CD14-positive monocyte (primary cell): ENCODE measurements around the gene EAF2. TPM values are rescaled to one million over a fixed set of nuclear protein-coding genes. Genes with fewer than 3 reads are reported as not detected.

Experiments
- DNase-seq, 3 donors: peaks; one replicate each; pipeline ENCODE4 v3.0.0-alpha.2; 2011 to 2022
- H2AFZ ChIP-seq: 2 replicates; pipeline ENCODE4 v1.6.0; 2012; ENCODE audit warnings: mild to moderate bottlenecking, low read depth, low read length, inconsistent platforms; ENCODE audit not compliant: insufficient read depth, poor library complexity, severe bottlenecking
- H3K27ac ChIP-seq, 2 donors: 1 replicate in 1 of 2; 2 replicates in 1 of 2; pipeline ENCODE4 v1.5.1; 2012 to 2013; ENCODE audit warnings: low read length in 2 of 2, control low read depth in 1 of 2, inconsistent platforms in 1 of 2, low read depth in 1 of 2, mild to moderate bottlenecking in 1 of 2
- H3K27me3 ChIP-seq, 2 donors: one replicate each; pipeline versions ENCODE4 v1.6.0 to v1.6.1; 2011 to 2013; ENCODE audit warnings: low read length in 2 of 2; ENCODE audit not compliant: control insufficient read depth in 2 of 2, insufficient read depth in 2 of 2
- H3K36me3 ChIP-seq, 2 donors: replicated peaks in 1 of 2; 1 replicate in 1 of 2; 2 replicates in 1 of 2; pipeline versions ENCODE4 v1.5.1 to v1.6.1; 2012 to 2013; ENCODE audit warnings: low read length in 2 of 2, control low read depth in 1 of 2, inconsistent platforms in 1 of 2, mild to moderate bottlenecking in 1 of 2; ENCODE audit not compliant: insufficient read depth in 2 of 2, control insufficient read depth in 1 of 2
- H3K4me1 ChIP-seq, 2 donors: 1 replicate in 1 of 2; 2 replicates in 1 of 2; pipeline versions ENCODE4 v1.5.1 to v1.6.1; 2012 to 2013; ENCODE audit warnings: low read length in 2 of 2, control low read depth in 1 of 2, inconsistent platforms in 1 of 2, mild to moderate bottlenecking in 1 of 2, moderate library complexity in 1 of 2; ENCODE audit not compliant: insufficient read depth in 2 of 2, control insufficient read depth in 1 of 2
- H3K4me2 ChIP-seq: replicated peaks from 2 replicates; pipeline ENCODE3; 2012; ENCODE audit warnings: low read length, moderate library complexity, mild to moderate bottlenecking; ENCODE audit not compliant: poor library complexity, severe bottlenecking; ENCODE audit errors: extremely low read depth
- H3K4me3 ChIP-seq, 3 experiments: fragments of 200-600 bp in 1 of 3; sonication (generic) in 1 of 3; replicated peaks in 1 of 3; 1 replicate in 2 of 3; 2 replicates in 1 of 3; pipeline ENCODE4 v1.5.1; 2011 to 2013; ENCODE audit warnings: low read length in 3 of 3, mild to moderate bottlenecking in 3 of 3, control low read depth in 2 of 3, low read depth in 2 of 3, inconsistent platforms in 1 of 3, moderate library complexity in 1 of 3
- H3K79me2 ChIP-seq: 2 replicates; pipeline ENCODE4 v1.6.0; 2012; ENCODE audit warnings: mild to moderate bottlenecking, control low read depth, inconsistent platforms, low read length, moderate library complexity; ENCODE audit not compliant: insufficient read depth
- H3K9ac ChIP-seq: 2 replicates; pipeline ENCODE4 v1.6.0; 2017; ENCODE audit warnings: low read length, mild to moderate bottlenecking; ENCODE audit not compliant: insufficient read depth, poor library complexity, severe bottlenecking
- H3K9me3 ChIP-seq, 2 donors: replicated peaks in 1 of 2; 1 replicate in 1 of 2; 2 replicates in 1 of 2; pipeline versions ENCODE4 v1.5.1 to v1.6.1; 2012 to 2013; ENCODE audit warnings: low read length in 2 of 2, control low read depth in 1 of 2; ENCODE audit not compliant: control insufficient read depth in 1 of 2, insufficient read depth in 1 of 2
- H4K20me1 ChIP-seq: 2 replicates; pipeline ENCODE4 v1.6.0; 2012; ENCODE audit warnings: mild to moderate bottlenecking, low read length, control low read depth, moderate library complexity; ENCODE audit not compliant: insufficient read depth
- H3K27ac Mint-ChIP-seq, 7 donors: one replicate each; pipeline ENCODE4 v1.8.0; 2020; ENCODE audit warnings: mild to moderate bottlenecking in 7 of 7, mixed read lengths in 7 of 7, moderate library complexity in 6 of 7, inconsistent platforms in 2 of 7
- H3K27me3 Mint-ChIP-seq, 3 donors: one replicate each; pipeline ENCODE4 v1.8.0; 2021 to 2022; ENCODE audit warnings: low read depth in 3 of 3, mild to moderate bottlenecking in 3 of 3, mixed read lengths in 3 of 3, moderate library complexity in 3 of 3, inconsistent platforms in 1 of 3
- H3K36me3 Mint-ChIP-seq, 2 donors: one replicate each; pipeline ENCODE4 v1.8.0; 2020; ENCODE audit warnings: mixed read lengths in 2 of 2, inconsistent platforms in 1 of 2, mild to moderate bottlenecking in 1 of 2
- H3K4me1 Mint-ChIP-seq: one replicate; pipeline ENCODE4 v1.8.0; 2020; ENCODE audit warnings: mild to moderate bottlenecking, mixed read lengths
- H3K4me3 Mint-ChIP-seq, 2 donors: one replicate each; pipeline ENCODE4 v1.8.0; 2020; ENCODE audit warnings: mild to moderate bottlenecking in 2 of 2, mixed read lengths in 2 of 2, moderate library complexity in 1 of 2
- H3K9me3 Mint-ChIP-seq, 7 donors: one replicate each; pipeline ENCODE4 v1.8.0; 2020 to 2022; ENCODE audit warnings: mixed read lengths in 7 of 7, mild to moderate bottlenecking in 6 of 7, moderate library complexity in 6 of 7, inconsistent platforms in 2 of 7
- CTCF ChIP-seq: fragments of 200-600 bp; IDR thresholded peaks from one replicate; pipeline ENCODE4 v1.8.0; 2022; ENCODE audit warnings: antibody characterized with exemption, mild to moderate bottlenecking
- WGBS: methylation state at CpG from one replicate; pipeline ENCODE4 v1.1.5; 2013; ENCODE audit warnings: missing lambda C conversion rate; ENCODE audit not compliant: insufficient coverage; 5-methylcytosine and 5-hydroxymethylcytosine counted together
- intact Hi-C, 2 donors: fragments of 100-400 bp; cut with micrococcal nuclease; formaldehyde crosslinking; loops; one replicate each; pipeline versions ENCODE4 v1.15.0 to v1.15.1; 2023
- polyA plus RNA-seq, 3 donors: library from polyadenylated mRNA; depleted of rRNA in 1 of 3; unstranded in 2 of 3; stranded (reverse) in 1 of 3; fragments of 300-500 nt in 2 of 3; fragments of >200 nt in 1 of 3; fragmentation: Illumina TruSeq in 2 of 3; gene quantifications; 1 replicate in 2 of 3; 2 replicates in 1 of 3; pipeline ENCODE4 v1.2.3, GENCODE V29; 2012 to 2021

Gene EAF2
- polyA plus RNA-seq, 3 donors = 31.5 to 91.6 (median 75.7) TPM

- H3K27ac ChIP-seq = no peak overlapping the region
- no peaks in the 10 kb centered on the region for H3K9me3 ChIP-seq
- no peaks in the 10 kb centered on the region for H3K4me1 ChIP-seq
- Mint-ChIP-seq H3K4me3 (no peak overlapping the region), H3K9me3 (peaks cover 0 to 3% (median 0%) of the 10 kb centered on the region in 7 donors), H3K36me3 (peaks cover 34 to 38% of the 10 kb centered on the region in 2 donors), H3K27ac (no peak overlapping the region), H3K27me3 (no peaks in the 10 kb centered on the region), H3K4me1 (no peaks in the 10 kb centered on the region)
- H3K27me3 ChIP-seq = no peaks in the 10 kb centered on the region
- no peak overlapping the region for H2AFZ ChIP-seq
- H3K79me2 ChIP-seq = no peaks in the 10 kb centered on the region
- H3K4me3 ChIP-seq = no peak overlapping the region
- no peak for TF ChIP-seq CTCF
- no peak for DNase-seq
- no CpG with 5 or more reads among the region's 1 CpG for WGBS
- H3K9ac ChIP-seq = no peak overlapping the region
- H4K20me1 ChIP-seq = no peaks in the 10 kb centered on the region
- intact Hi-C loops = no loop called here
- peaks cover 35 to 70% of the 10 kb centered on the region in 2 donors for H3K36me3 ChIP-seq
- no peak overlapping the region for H3K4me2 ChIP-seq
These were observed 38.0 kb upstream of the EAF2 start for GRCh38 chr3:121796970-121797369.

- peaks cover 37 to 42% of the 10 kb centered on the region in 2 donors for H3K36me3 Mint-ChIP-seq
- H3K27me3 Mint-ChIP-seq = no peaks in the 10 kb centered on the region
- no peak overlapping the region for H3K4me2 ChIP-seq
- H3K9ac ChIP-seq = no peak overlapping the region
- no peak for DNase-seq
- H2AFZ ChIP-seq = no peak overlapping the region
- TF ChIP-seq CTCF = no peak
- no peaks in the 10 kb centered on the region for H3K4me1 ChIP-seq
- H3K4me3 ChIP-seq = no peak overlapping the region
- peaks cover 22 to 55% of the 10 kb centered on the region in 2 donors for H3K36me3 ChIP-seq
- H3K4me1 Mint-ChIP-seq = peaks cover 5% of the 10 kb centered on the region
- no peak overlapping the region for H3K27ac Mint-ChIP-seq
- no peak overlapping the region for H3K27ac ChIP-seq
- H3K4me3 Mint-ChIP-seq = no peak overlapping the region
- no peaks in the 10 kb centered on the region for H4K20me1 ChIP-seq
- intact Hi-C loops = no loop called here
- H3K9me3 ChIP-seq = no peaks in the 10 kb centered on the region
- no peaks in the 10 kb centered on the region for H3K9me3 Mint-ChIP-seq
- H3K27me3 ChIP-seq = no peaks in the 10 kb centered on the region
- H3K79me2 ChIP-seq = no peaks in the 10 kb centered on the region
These were observed 34.1 kb upstream of the EAF2 start for GRCh38 chr3:121800906-121801305.
